Keratinocyte (primary cell): ENCODE measurements around the gene CD47. TPM values are rescaled to one million over a fixed set of nuclear protein-coding genes. Genes with fewer than 3 reads are reported as not detected.

Source experiments
- DNase-seq: peaks from one replicate; pipeline ENCODE4 v3.0.0-alpha.2; 2011; ENCODE audit warnings: low read depth, missing footprints, low spot score
- FAIRE-seq: peaks from 2 replicates; lab custom pipeline; 2011; peaks lifted over from hg19 to GRCh38; lab: Jason Lieb, UNC
- H2AFZ ChIP-seq: 2 replicates; pipeline ENCODE4 v1.6.0; 2012; ENCODE audit warnings: low read length, control low read depth, inconsistent platforms; ENCODE audit not compliant: control insufficient read depth
- H3K27ac ChIP-seq: 2 replicates; pipeline ENCODE4 v1.5.1; 2011; ENCODE audit warnings: low read length; ENCODE audit not compliant: control insufficient read depth, insufficient read depth
- H3K27me3 ChIP-seq: 3 replicates; pipeline ENCODE4 v1.6.0; 2011; ENCODE audit warnings: low read length; ENCODE audit not compliant: control insufficient read depth, insufficient read depth; ENCODE audit errors: extremely low read depth
- H3K36me3 ChIP-seq, 2 experiments: 2 replicates in 1 of 2; 3 replicates in 1 of 2; pipeline ENCODE4 v1.5.1; 2011; ENCODE audit warnings: low read length in 2 of 2, mild to moderate bottlenecking in 1 of 2; ENCODE audit not compliant: control insufficient read depth in 2 of 2, insufficient read depth in 2 of 2; ENCODE audit errors: extremely low read depth in 1 of 2
- H3K4me1 ChIP-seq: 3 replicates; pipeline ENCODE4 v1.5.1; 2011; ENCODE audit warnings: low read length; ENCODE audit not compliant: control insufficient read depth, insufficient read depth; ENCODE audit errors: extremely low read depth
- H3K4me2 ChIP-seq: 3 replicates; pipeline ENCODE4 v1.6.0; 2011; ENCODE audit warnings: low read depth, low read length; ENCODE audit not compliant: control insufficient read depth, insufficient read depth; ENCODE audit errors: extremely low read depth
- H3K4me3 ChIP-seq, 3 experiments: fragments of 200-600 bp in 1 of 3; sonication (generic) in 1 of 3; 2 replicates in 2 of 3; 3 replicates in 1 of 3; pipeline ENCODE4 v1.5.1; 2011 to 2016; ENCODE audit warnings: low read length in 3 of 3, mild to moderate bottlenecking in 3 of 3, control low read depth in 2 of 3, inconsistent platforms in 1 of 3, low read depth in 1 of 3, mixed read lengths in 1 of 3, mixed run types in 1 of 3, moderate library complexity in 1 of 3; ENCODE audit not compliant: control insufficient read depth in 2 of 3, insufficient read depth in 2 of 3; ENCODE audit errors: extremely low read depth in 1 of 3
- H3K79me2 ChIP-seq: 2 replicates; pipeline ENCODE4 v1.6.0; 2012; ENCODE audit warnings: low read length; ENCODE audit not compliant: control insufficient read depth, insufficient read depth
- H3K9ac ChIP-seq: 3 replicates; pipeline ENCODE4 v1.6.0; 2011; ENCODE audit warnings: low read length; ENCODE audit not compliant: control insufficient read depth, insufficient read depth; ENCODE audit errors: extremely low read depth
- H3K9me1 ChIP-seq: 3 replicates; pipeline ENCODE4 v1.6.0; 2011; ENCODE audit warnings: low read length; ENCODE audit not compliant: control insufficient read depth, insufficient read depth; ENCODE audit errors: extremely low read depth
- H3K9me3 ChIP-seq: 2 replicates; pipeline ENCODE4 v1.5.1; 2012; ENCODE audit warnings: low read depth, low read length; ENCODE audit not compliant: control insufficient read depth
- H4K20me1 ChIP-seq: 3 replicates; pipeline ENCODE4 v1.6.0; 2011; ENCODE audit warnings: low read length; ENCODE audit not compliant: control insufficient read depth, insufficient read depth; ENCODE audit errors: extremely low read depth
- CTCF ChIP-seq, 3 experiments: IDR thresholded peaks in 1 of 3; conservative IDR thresholded peaks in 1 of 3; optimal IDR thresholded peaks in 1 of 3; 2 replicates in 2 of 3; 3 replicates in 1 of 3; pipeline versions ENCODE3 to v1.5.1; 2011; ENCODE audit warnings: low read length in 3 of 3, mild to moderate bottlenecking in 3 of 3, moderate library complexity in 2 of 3, control low read depth in 1 of 3, inconsistent platforms in 1 of 3; ENCODE audit not compliant: insufficient read depth in 2 of 3; ENCODE audit errors: extremely low read depth in 1 of 3
- EZH2 ChIP-seq: IDR thresholded peaks from one replicate; pipeline ENCODE4 v1.6.1; 2012; ENCODE audit warnings: inconsistent platforms, mild to moderate bottlenecking, low read length, moderate library complexity
- dilution Hi-C: fragments of 300-500 bp; cut with MboI; formaldehyde crosslinking; loops from one replicate; pipeline ENCODE4 v1.7.0; 2020; ENCODE audit warnings: low sequenced_read_pairs; ENCODE audit not compliant: extremely low pct_ligation_motif_present
- polyA plus RNA-seq, 5 experiments: library from polyadenylated mRNA; depleted of rRNA in 3 of 5; stranded (reverse) in 3 of 5; stranded (forward) in 1 of 5; unstranded in 1 of 5; fragments of >200 nt; gene quantifications; 1 replicate in 1 of 5; 2 replicates in 3 of 5; 3 replicates in 1 of 5; pipeline versions ENCODE4 v1.2.1 to v1.2.3, GENCODE V29; 2011 to 2012; ENCODE audit warnings: missing spikeins in 2 of 5, low read depth in 1 of 5, low replicate concordance in 1 of 5

CD47 gene
- polyA plus RNA-seq, 1 donor (not counting 4 experiments of a cell fraction or from before 2014, with no cell fraction given): 96.5 TPM

GRCh38 chr3:108086653-108087052 lies 4.2 kb downstream of the CD47 start:
- Histone ChIP-seq H3K27ac (no peak overlapping the region), H4K20me1 (no peaks in the 10 kb centered on the region), H3K9ac (no peak overlapping the region), H3K4me1 (peaks cover 8% of the 10 kb centered on the region), H3K9me3 (peaks cover 1% of the 10 kb centered on the region), H3K36me3 (no peaks in the 10 kb centered on the region), H3K27me3 (no peaks in the 10 kb centered on the region), H3K4me3 (no peak overlapping the region), H3K4me2 (no peak overlapping the region), H3K79me2 (peaks cover 80% of the 10 kb centered on the region), H3K9me1 (no peaks in the 10 kb centered on the region), H2AFZ (no peak overlapping the region)
- no peak for TF ChIP-seq EZH2
- TF ChIP-seq CTCF (optimal IDR thresholded peaks at IDR 0.05 in 1 of 3, IDR thresholded peaks at IDR 0.05 in 1 of 3, conservative IDR thresholded peaks at IDR 0.05 in 1 of 3; ENCODE audit: extremely low read depth in 1 of 3, insufficient read depth in 2 of 3, low read length in 3 of 3): no peak
- dilution Hi-C loops: no loop called here
- DNase-seq (no peak), FAIRE-seq (peak; percentile 53)

GRCh38 chr3:108085810-108086350 lies 5.0 kb downstream of the CD47 start:
- FAIRE-seq (no peak), DNase-seq (no peak)
- dilution Hi-C loops: no loop called here
- Histone ChIP-seq H3K9ac (no peak overlapping the region), H3K27ac (no peak overlapping the region), H4K20me1 (no peaks in the 10 kb centered on the region), H3K4me1 (peaks cover 8% of the 10 kb centered on the region), H3K36me3 (no peaks in the 10 kb centered on the region), H3K79me2 (peaks cover 83% of the 10 kb centered on the region), H3K9me1 (no peaks in the 10 kb centered on the region), H3K9me3 (no peaks in the 10 kb centered on the region), H3K4me3 (no peak overlapping the region), H3K27me3 (no peaks in the 10 kb centered on the region), H2AFZ (no peak overlapping the region), H3K4me2 (no peak overlapping the region)
- TF ChIP-seq EZH2: no peak
- TF ChIP-seq CTCF (optimal IDR thresholded peaks at IDR 0.05 in 1 of 3, IDR thresholded peaks at IDR 0.05 in 1 of 3, conservative IDR thresholded peaks at IDR 0.05 in 1 of 3; ENCODE audit: extremely low read depth in 1 of 3, insufficient read depth in 2 of 3, low read length in 3 of 3): no peak
